K562 (cell line): ENCODE data around the gene IQGAP3. TPM values are rescaled to one million over a fixed set of nuclear protein-coding genes. Genes with fewer than 3 reads are reported as not detected.

ENCODE experiments used
- CBFA2T3 ChIP-seq: fragments of 450-650 bp; IDR thresholded peaks from 2 replicates; pipeline ENCODE4 v1.6.1; 2017
- GATAD2B ChIP-seq: fragments of 450-650 bp; IDR thresholded peaks from 2 replicates; pipeline ENCODE4 v1.6.1; 2017; ENCODE audit warnings: mild to moderate bottlenecking, borderline replicate concordance
- JUND ChIP-seq, 2 experiments: IDR thresholded peaks; 2 replicates in 1 of 2; 3 replicates in 1 of 2; pipeline ENCODE4 v1.6.1; 2011; ENCODE audit warnings: borderline replicate concordance in 2 of 2, low read depth in 2 of 2, low read length in 2 of 2, improper control_type of control experiment in 1 of 2, missing biosample characterization in 1 of 2, missing genetic modification characterization in 1 of 2, missing genetic modification reagents in 1 of 2
- POLR2AphosphoS5 ChIP-seq: IDR thresholded peaks from 2 replicates; pipeline ENCODE4 v1.6.1; 2011; ENCODE audit warnings: mild to moderate bottlenecking, low read depth, low read length, moderate library complexity; ENCODE audit not compliant: control insufficient read depth, insufficient read depth
- SMAD2 ChIP-seq: fragments of 150-350 bp; IDR thresholded peaks from 2 replicates; pipeline ENCODE4 v1.6.1; 2014; ENCODE audit warnings: low read depth, mild to moderate bottlenecking, low read length
- TEAD4 ChIP-seq, 2 experiments: sonication (generic) in 1 of 2; formaldehyde crosslinking in 1 of 2; IDR thresholded peaks; 2 replicates each; pipeline versions ENCODE4 v1.6.1 to v1.8.0; 2012 to 2022; ENCODE audit warnings: borderline replicate concordance in 1 of 2, inconsistent platforms in 1 of 2, low read length in 1 of 2, mild to moderate bottlenecking in 1 of 2, missing genetic modification reagents in 1 of 2
- polyA plus RNA-seq, 8 experiments: library from polyadenylated mRNA; depleted of rRNA in 4 of 8; stranded (reverse) in 5 of 8; unstranded in 3 of 8; fragments of >200 nt; fragmentation: Nextera tagmentation in 2 of 8; fragmentation: Illumina TruSeq in 1 of 8; extraction: Ambion mirVana in 2 of 8; extraction: Trizol in 1 of 8; gene quantifications; 2 replicates each; pipeline versions ENCODE4 v1.2.1 to v1.2.3, GENCODE V29; 2011 to 2014; ENCODE audit warnings: inconsistent platforms in 1 of 8, missing spikeins in 1 of 8
- total RNA-seq, 7 experiments: library from RNA; depleted of rRNA in 6 of 7; stranded (reverse); fragments of >200 nt in 6 of 7; fragmentation: Illumina TruSeq in 2 of 7; extraction: Trizol in 2 of 7; gene quantifications; 2 replicates each; pipeline versions ENCODE4 v1.2.1 to v1.2.3, GENCODE V29; 2011 to 2021; ENCODE audit warnings: low replicate concordance in 1 of 7
- TF ChIP-seq, protein P1 (sequence below): sonication (generic); formaldehyde crosslinking; IDR thresholded peaks from 2 replicates; pipeline ENCODE4 v1.8.0; 2022; ENCODE audit warnings: mild to moderate bottlenecking, missing genetic modification reagents
- TF ChIP-seq, protein P2 (sequence below): sonication (generic); formaldehyde crosslinking; IDR thresholded peaks from 2 replicates; pipeline ENCODE4 v1.8.0; 2022; ENCODE audit warnings: missing genetic modification reagents, mild to moderate bottlenecking, moderate library complexity, borderline replicate concordance
- TF ChIP-seq, protein P3 (sequence below): fragments of 450-650 bp; IDR thresholded peaks from 2 replicates; pipeline ENCODE4 v1.6.1; 2016; ENCODE audit warnings: borderline replicate concordance

IQGAP3 gene
- total and polyA plus RNA-seq, 9 of the 15 experiments (the other 6 are each of a cell fraction or from before 2014, with no cell fraction given): 1.4 to 16.6 (median 11.9) TPM

DNA sequence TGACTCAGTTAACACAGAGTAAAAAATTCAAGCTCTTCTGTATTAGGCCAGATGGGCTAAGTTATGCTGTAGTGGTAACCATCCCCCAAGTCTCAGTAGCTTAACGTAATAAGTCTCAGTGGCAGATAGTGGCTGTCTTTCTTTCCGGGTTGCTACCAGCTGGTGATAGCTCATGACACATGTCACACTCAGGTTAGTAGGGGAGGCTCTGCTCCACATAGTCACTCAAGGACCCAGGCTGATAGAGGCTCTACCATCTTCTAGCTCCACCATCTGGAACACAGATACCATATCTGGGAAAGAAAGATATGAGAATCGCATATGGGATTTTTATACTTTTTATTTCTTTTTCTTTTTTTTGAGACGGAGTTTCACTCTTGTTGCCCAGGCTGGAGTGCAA lies 55.5 kb downstream of the IQGAP3 start (continued):
- TF ChIP-seq, protein P1, sequence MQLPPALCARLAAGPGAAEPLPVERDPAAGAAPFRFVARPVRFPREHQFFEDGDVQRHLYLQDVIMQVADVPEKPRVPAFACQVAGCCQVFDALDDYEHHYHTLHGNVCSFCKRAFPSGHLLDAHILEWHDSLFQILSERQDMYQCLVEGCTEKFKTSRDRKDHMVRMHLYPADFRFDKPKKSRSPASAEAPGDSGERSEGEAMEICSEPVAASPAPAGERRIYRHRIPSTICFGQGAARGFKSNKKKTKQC (CRISPR knock-in tag): no peak
- no peak for TF ChIP-seq SMAD2
- peak; percentile 35; the same call in 1 of the 2 replicates for TF ChIP-seq POLR2AphosphoS5
- TF ChIP-seq JUND (IDR thresholded peaks at IDR 0.05; ENCODE audit: borderline replicate concordance, low read depth, low read length): no peak
- TF ChIP-seq JUND (tag; IDR thresholded peaks at IDR 0.05; ENCODE audit: borderline replicate concordance, low read depth, low read length): no peak
- TF ChIP-seq, protein P2, sequence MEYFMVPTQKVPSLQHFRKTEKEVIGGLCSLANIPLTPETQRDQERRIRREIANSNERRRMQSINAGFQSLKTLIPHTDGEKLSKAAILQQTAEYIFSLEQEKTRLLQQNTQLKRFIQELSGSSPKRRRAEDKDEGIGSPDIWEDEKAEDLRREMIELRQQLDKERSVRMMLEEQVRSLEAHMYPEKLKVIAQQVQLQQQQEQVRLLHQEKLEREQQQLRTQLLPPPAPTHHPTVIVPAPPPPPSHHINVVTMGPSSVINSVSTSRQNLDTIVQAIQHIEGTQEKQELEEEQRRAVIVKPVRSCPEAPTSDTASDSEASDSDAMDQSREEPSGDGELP: peak; percentile 74
- TF ChIP-seq, protein P3, sequence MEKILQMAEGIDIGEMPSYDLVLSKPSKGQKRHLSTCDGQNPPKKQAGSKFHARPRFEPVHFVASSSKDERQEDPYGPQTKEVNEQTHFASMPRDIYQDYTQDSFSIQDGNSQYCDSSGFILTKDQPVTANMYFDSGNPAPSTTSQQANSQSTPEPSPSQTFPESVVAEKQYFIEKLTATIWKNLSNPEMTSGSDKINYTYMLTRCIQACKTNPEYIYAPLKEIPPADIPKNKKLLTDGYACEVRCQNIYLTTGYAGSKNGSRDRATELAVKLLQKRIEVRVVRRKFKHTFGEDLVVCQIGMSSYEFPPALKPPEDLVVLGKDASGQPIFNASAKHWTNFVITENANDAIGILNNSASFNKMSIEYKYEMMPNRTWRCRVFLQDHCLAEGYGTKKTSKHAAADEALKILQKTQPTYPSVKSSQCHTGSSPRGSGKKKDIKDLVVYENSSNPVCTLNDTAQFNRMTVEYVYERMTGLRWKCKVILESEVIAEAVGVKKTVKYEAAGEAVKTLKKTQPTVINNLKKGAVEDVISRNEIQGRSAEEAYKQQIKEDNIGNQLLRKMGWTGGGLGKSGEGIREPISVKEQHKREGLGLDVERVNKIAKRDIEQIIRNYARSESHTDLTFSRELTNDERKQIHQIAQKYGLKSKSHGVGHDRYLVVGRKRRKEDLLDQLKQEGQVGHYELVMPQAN: no peak
- peak; percentile 75 for TF ChIP-seq TEAD4 (IDR thresholded peaks at IDR 0.05; ENCODE audit: low read length)
- TF ChIP-seq TEAD4 (CRISPR knock-in tag; IDR thresholded peaks at IDR 0.05; ENCODE audit: borderline replicate concordance): no peak
- TF ChIP-seq GATAD2B: no peak
- TF ChIP-seq CBFA2T3: peak; percentile 85
